CD4-positive, alpha-beta T cell (primary cell): ENCODE results near the gene OR5B12. TPM values are rescaled to one million over a fixed set of nuclear protein-coding genes. Genes with fewer than 3 reads are reported as not detected.

Experiments used
- ATAC-seq: fragments of 200-7000 bp; cut with Tn5 transposase; one replicate; pipeline ENCODE4 v1.10.0; 2022; ENCODE audit warnings: mild to moderate bottlenecking; ENCODE audit not compliant: poor library complexity
- CTCF ChIA-PET: fragments of 350-600 bp; sonication (Branson Sonifier 250); formaldehyde crosslinking; loops from one replicate; lab custom pipeline; 2021; ENCODE audit warnings: antibody characterized with exemption, inconsistent platforms; lab: Charles Lee
- POLR2A ChIA-PET: fragments of 350-600 bp; sonication (Branson Sonifier 250); formaldehyde crosslinking; loops from one replicate; lab custom pipeline; 2021; ENCODE audit warnings: antibody characterized with exemption, inconsistent platforms; lab: Charles Lee
- DNase-seq, 14 experiments: peaks; one replicate each; pipeline ENCODE4 v3.0.0-alpha.2; 2013 to 2020; ENCODE audit warnings: mixed read lengths in 2 of 14
- H3K27ac ChIP-seq, 2 donors: one replicate each; pipeline versions ENCODE4 v1.5.1 to v1.7.0; 2013; ENCODE audit warnings: low read length in 2 of 2, low read depth in 1 of 2, mild to moderate bottlenecking in 1 of 2
- H3K27me3 ChIP-seq, 2 experiments: 1 replicate in 1 of 2; 2 replicates in 1 of 2; pipeline versions ENCODE4 v1.6.1 to v1.7.0; 2013; ENCODE audit warnings: low read length in 2 of 2, control low read depth in 1 of 2, mild to moderate bottlenecking in 1 of 2, moderate library complexity in 1 of 2; ENCODE audit not compliant: insufficient read depth in 2 of 2, control insufficient read depth in 1 of 2
- H3K36me3 ChIP-seq: one replicate; pipeline ENCODE4 v1.6.1; 2013; ENCODE audit warnings: low read length, control low read depth; ENCODE audit not compliant: insufficient read depth
- H3K4me1 ChIP-seq: one replicate; pipeline ENCODE4 v1.6.1; 2013; ENCODE audit warnings: low read length, control low read depth; ENCODE audit not compliant: insufficient read depth
- H3K4me3 ChIP-seq: one replicate; pipeline ENCODE4 v1.5.1; 2013; ENCODE audit warnings: mild to moderate bottlenecking, low read length, moderate library complexity
- H3K9me3 ChIP-seq, 2 experiments: 1 replicate in 1 of 2; 2 replicates in 1 of 2; pipeline versions ENCODE4 v1.6.1 to v1.7.0; 2013; ENCODE audit warnings: low read length in 2 of 2, mild to moderate bottlenecking in 2 of 2, control low read depth in 1 of 2, moderate library complexity in 1 of 2; ENCODE audit not compliant: control insufficient read depth in 1 of 2, insufficient read depth in 1 of 2
- H3K27ac Mint-ChIP-seq: one replicate; pipeline ENCODE4 v1.8.0; 2020; ENCODE audit warnings: mixed read lengths
- H3K27me3 Mint-ChIP-seq: one replicate; pipeline ENCODE4 v1.8.0; 2021; ENCODE audit warnings: mixed read lengths
- H3K36me3 Mint-ChIP-seq: one replicate; pipeline ENCODE4 v1.8.0; 2021; ENCODE audit warnings: low read depth, mixed read lengths
- H3K4me1 Mint-ChIP-seq: one replicate; pipeline ENCODE4 v1.8.0; 2021; ENCODE audit warnings: low read depth, mixed read lengths
- H3K4me3 Mint-ChIP-seq: one replicate; pipeline ENCODE4 v1.8.0; 2020; ENCODE audit warnings: mild to moderate bottlenecking, mixed read lengths
- H3K9me3 Mint-ChIP-seq: one replicate; pipeline ENCODE4 v1.8.0; 2020; ENCODE audit warnings: mixed read lengths
- intact Hi-C, 2 experiments: fragments of 100-400 bp; cut with DNase I in 1 of 2; cut with micrococcal nuclease in 1 of 2; formaldehyde crosslinking; loops; one replicate each; pipeline versions ENCODE4 v1.15.1 to v1.9.0; 2023 to 2025; cut with DNase I, micrococcal nuclease
- total RNA-seq, 174 experiments: library from RNA in 2 of 174; stranded (reverse) in 2 of 174; gene quantifications; one replicate each; pipeline ENCODE4 v1.2.3 and lab custom pipeline; 2021 to 2026
- TF ChIP-seq, protein P1 (sequence below): fragments of 200-600 bp; IDR thresholded peaks from one replicate; pipeline ENCODE4 v1.8.0; 2022; ENCODE audit warnings: antibody characterized with exemption, mild to moderate bottlenecking

The OR5B12 gene
- total RNA-seq, 2 experiments from 2014 or later: not detected

DNA sequence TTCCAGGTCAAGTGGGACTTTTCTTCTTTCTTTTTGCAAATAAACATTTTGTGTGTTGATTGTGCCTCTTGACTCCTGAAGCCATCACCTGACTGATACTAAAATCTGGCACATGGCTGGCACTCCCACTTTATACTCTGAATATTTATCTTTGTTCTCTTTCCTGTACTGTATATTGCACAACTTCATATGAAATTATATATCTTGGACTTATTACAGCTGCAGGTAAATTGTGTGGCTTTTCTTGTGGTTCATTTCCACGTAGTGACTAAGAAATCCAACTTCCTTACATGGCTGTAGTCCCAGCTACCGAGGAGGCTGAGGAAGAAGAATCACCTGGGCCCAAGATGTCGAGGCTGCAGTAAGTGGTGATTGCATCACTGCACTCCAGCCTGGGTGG, 23.7 kb upstream of the OR5B12 start:
- Mint-ChIP-seq H3K4me3 (no peak overlapping the region), H3K36me3 (no peaks in the 10 kb centered on the region), H3K4me1 (no peaks in the 10 kb centered on the region), H3K9me3 (peaks cover 3% of the 10 kb centered on the region), H3K27me3 (peaks cover 15% of the 10 kb centered on the region), H3K27ac (no peak overlapping the region)
- no peak overlapping the region for H3K4me3 ChIP-seq
- no peaks in the 10 kb centered on the region for H3K4me1 ChIP-seq
- no peaks in the 10 kb centered on the region for H3K36me3 ChIP-seq
- ChIA-PET POLR2A (no interaction called here), CTCF (no interaction called here)
- intact Hi-C loops: no loop called here
- no peaks in the 10 kb centered on the region for H3K27me3 ChIP-seq
- no peak for ATAC-seq
- TF ChIP-seq, protein P1, sequence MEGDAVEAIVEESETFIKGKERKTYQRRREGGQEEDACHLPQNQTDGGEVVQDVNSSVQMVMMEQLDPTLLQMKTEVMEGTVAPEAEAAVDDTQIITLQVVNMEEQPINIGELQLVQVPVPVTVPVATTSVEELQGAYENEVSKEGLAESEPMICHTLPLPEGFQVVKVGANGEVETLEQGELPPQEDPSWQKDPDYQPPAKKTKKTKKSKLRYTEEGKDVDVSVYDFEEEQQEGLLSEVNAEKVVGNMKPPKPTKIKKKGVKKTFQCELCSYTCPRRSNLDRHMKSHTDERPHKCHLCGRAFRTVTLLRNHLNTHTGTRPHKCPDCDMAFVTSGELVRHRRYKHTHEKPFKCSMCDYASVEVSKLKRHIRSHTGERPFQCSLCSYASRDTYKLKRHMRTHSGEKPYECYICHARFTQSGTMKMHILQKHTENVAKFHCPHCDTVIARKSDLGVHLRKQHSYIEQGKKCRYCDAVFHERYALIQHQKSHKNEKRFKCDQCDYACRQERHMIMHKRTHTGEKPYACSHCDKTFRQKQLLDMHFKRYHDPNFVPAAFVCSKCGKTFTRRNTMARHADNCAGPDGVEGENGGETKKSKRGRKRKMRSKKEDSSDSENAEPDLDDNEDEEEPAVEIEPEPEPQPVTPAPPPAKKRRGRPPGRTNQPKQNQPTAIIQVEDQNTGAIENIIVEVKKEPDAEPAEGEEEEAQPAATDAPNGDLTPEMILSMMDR: no peak
- no peak overlapping the region for H3K27ac ChIP-seq
- DNase-seq: no peak
- H3K9me3 ChIP-seq: peaks cover 0 to 5% of the 10 kb centered on the region in 2 experiments

DNA sequence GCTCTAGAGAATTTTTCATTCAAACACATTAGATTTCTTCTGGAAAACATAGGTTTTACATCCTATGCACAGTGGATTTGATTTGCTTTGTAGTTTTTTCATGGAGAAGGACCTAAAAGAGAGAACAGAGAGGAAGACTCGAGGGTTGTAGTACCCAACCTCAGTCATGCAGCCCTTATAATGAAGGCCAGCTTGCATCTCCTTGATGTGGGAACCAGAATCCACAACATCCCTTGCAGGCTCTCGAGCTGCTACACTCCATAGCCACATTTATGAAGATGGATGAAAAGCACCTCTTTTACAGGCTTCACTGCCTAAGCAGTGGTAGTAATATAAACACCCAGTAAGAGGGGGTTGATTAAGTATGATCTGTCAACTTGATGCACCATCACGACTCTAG, 9.5 kb upstream of the OR5B12 start:
- Mint-ChIP-seq H3K36me3 (no peaks in the 10 kb centered on the region), H3K4me1 (no peaks in the 10 kb centered on the region), H3K27ac (no peak overlapping the region), H3K4me3 (no peak overlapping the region), H3K27me3 (peaks cover 35% of the 10 kb centered on the region), H3K9me3 (peaks cover 9% of the 10 kb centered on the region)
- no peak for ATAC-seq
- H3K4me3 ChIP-seq: no peak overlapping the region
- CTCF ChIA-PET: no interaction called here
- H3K27me3 ChIP-seq: peaks cover 0 to 2% of the 10 kb centered on the region in 2 experiments
- no peaks in the 10 kb centered on the region for H3K9me3 ChIP-seq
- POLR2A ChIA-PET: no interaction called here
- TF ChIP-seq, protein P1: no peak
- no peaks in the 10 kb centered on the region for H3K4me1 ChIP-seq
- no peaks in the 10 kb centered on the region for H3K36me3 ChIP-seq
- intact Hi-C loops: no loop called here
- no peak overlapping the region for H3K27ac ChIP-seq
- no peak for DNase-seq

- ATAC-seq (no peak), DNase-seq (no peak)
- CTCF ChIA-PET: no interaction called here
- Histone ChIP-seq H3K4me3 (no peak overlapping the region), H3K4me1 (no peaks in the 10 kb centered on the region), H3K9me3 (no peaks in the 10 kb centered on the region), H3K27ac (no peak overlapping the region), H3K27me3 (peaks cover 0 to 4% of the 10 kb centered on the region in 2 experiments), H3K36me3 (no peaks in the 10 kb centered on the region)
- no peaks in the 10 kb centered on the region for H3K4me1 Mint-ChIP-seq
- peaks cover 11% of the 10 kb centered on the region for H3K9me3 Mint-ChIP-seq
- peaks cover 5% of the 10 kb centered on the region for H3K36me3 Mint-ChIP-seq
- H3K27ac Mint-ChIP-seq: no peak overlapping the region
- POLR2A ChIA-PET: no interaction called here
- TF ChIP-seq, protein P1: no peak
- H3K4me3 Mint-ChIP-seq: no peak overlapping the region
- intact Hi-C loops: no loop called here
- peaks cover 46% of the 10 kb centered on the region for H3K27me3 Mint-ChIP-seq
Measured at GRCh38 chr11:58446294-58446693, 4.3 kb upstream of the OR5B12 start.
